PC-9 (cell line): ENCODE data around the gene UIMC1. TPM values are rescaled to one million over a fixed set of nuclear protein-coding genes. Genes with fewer than 3 reads are reported as not detected.
A peak's percentile ranks its signal among the peaks of the same experiment; 100 is the strongest.

Experiments
- BruUV-seq: library from RNA; stranded (reverse); fragments of 400-500 nt; replicated peaks from 2 replicates; lab custom pipeline; 2021; lab: Mats Ljungman, UMichigan
- CTCF ChIA-PET: fragments of 300-600 bp; sonication (Branson Sonifier 250); formaldehyde crosslinking; loops from one replicate; lab custom pipeline; 2022; ENCODE audit warnings: antibody characterized with exemption; lab: Charles Lee
- POLR2A ChIA-PET: fragments of 300-600 bp; sonication (Branson Sonifier 250); formaldehyde crosslinking; loops from one replicate; lab custom pipeline; 2022; ENCODE audit warnings: antibody characterized with exemption; ENCODE audit not compliant: unreplicated experiment; lab: Charles Lee
- DNase-seq, 2 experiments: peaks; one replicate each; pipeline versions ENCODE4 v3.0.0 to v3.0.0-alpha.2; 2015 to 2022; ENCODE audit warnings: mixed read lengths in 1 of 2
- H2AFZ ChIP-seq: fragments of 200-600 bp; sonication (generic); 2 replicates; pipeline ENCODE4 v1.8.1; 2017; ENCODE audit warnings: antibody characterized with exemption
- H3F3A ChIP-seq: fragments of 200-600 bp; sonication (generic); 2 replicates; pipeline ENCODE4 v1.8.1; 2017; ENCODE audit warnings: antibody characterized with exemption, mild to moderate bottlenecking, low read depth; ENCODE audit not compliant: insufficient read depth
- H3K27ac ChIP-seq: fragments of 200-600 bp; sonication (generic); 2 replicates; pipeline ENCODE4 v1.6.1; 2016; ENCODE audit warnings: mixed run types
- H3K27me3 ChIP-seq: fragments of 200-600 bp; sonication (generic); 2 replicates; pipeline ENCODE4 v1.6.1; 2016; ENCODE audit warnings: low read depth, mixed run types; ENCODE audit not compliant: insufficient read depth
- H3K36me3 ChIP-seq: fragments of 200-600 bp; sonication (generic); 2 replicates; pipeline ENCODE4 v1.6.1; 2016; ENCODE audit warnings: low read depth, mixed run types
- H3K4me1 ChIP-seq: fragments of 200-600 bp; sonication (generic); replicated peaks from 2 replicates; pipeline ENCODE4 v1.6.1; 2016; ENCODE audit warnings: mixed run types; ENCODE audit not compliant: insufficient read depth
- H3K4me2 ChIP-seq: fragments of 200-600 bp; sonication (generic); 2 replicates; pipeline ENCODE4 v1.6.1; 2017; ENCODE audit warnings: mixed run types
- H3K4me3 ChIP-seq: fragments of 200-600 bp; sonication (generic); 2 replicates; pipeline ENCODE4 v1.6.1; 2016; ENCODE audit warnings: mixed run types
- H3K79me2 ChIP-seq: fragments of 200-600 bp; sonication (generic); 2 replicates; pipeline ENCODE4 v1.6.1; 2017; ENCODE audit warnings: low read depth, mixed run types
- H3K9me2 ChIP-seq: fragments of 200-600 bp; sonication (generic); 2 replicates; pipeline ENCODE4 v1.8.1; 2017; ENCODE audit warnings: mild to moderate bottlenecking; ENCODE audit not compliant: insufficient read depth
- H3K9me3 ChIP-seq: fragments of 200-600 bp; sonication (generic); 2 replicates; pipeline ENCODE4 v1.8.1; 2016; ENCODE audit warnings: low read depth; ENCODE audit not compliant: insufficient read depth
- H4K20me1 ChIP-seq: fragments of 200-600 bp; sonication (generic); 2 replicates; pipeline ENCODE4 v1.8.1; 2017; ENCODE audit not compliant: insufficient read depth
- CTCF ChIP-seq: fragments of 200-600 bp; sonication (generic); conservative IDR thresholded peaks from 2 replicates; pipeline ENCODE4 v1.6.1; 2017; ENCODE audit warnings: mixed run types, antibody characterized with exemption, mild to moderate bottlenecking, moderate library complexity
- EZH2 ChIP-seq: fragments of 200-600 bp; sonication (generic); IDR thresholded peaks from 2 replicates; pipeline ENCODE4 v1.8.0; 2017; ENCODE audit warnings: antibody characterized with exemption, low read depth
- intact Hi-C: fragments of 100-400 bp; cut with micrococcal nuclease; formaldehyde crosslinking; loops from one replicate; pipeline ENCODE4 v1.10.0; 2022; ENCODE audit not compliant: unreplicated experiment
- total RNA-seq: library from RNA; stranded (reverse); gene quantifications from 2 replicates; pipeline ENCODE4 v1.2.3, GENCODE V29; 2021

UIMC1 gene
- total RNA-seq, 1 experiment from 2014 or later, result 48.3 TPM

DNA sequence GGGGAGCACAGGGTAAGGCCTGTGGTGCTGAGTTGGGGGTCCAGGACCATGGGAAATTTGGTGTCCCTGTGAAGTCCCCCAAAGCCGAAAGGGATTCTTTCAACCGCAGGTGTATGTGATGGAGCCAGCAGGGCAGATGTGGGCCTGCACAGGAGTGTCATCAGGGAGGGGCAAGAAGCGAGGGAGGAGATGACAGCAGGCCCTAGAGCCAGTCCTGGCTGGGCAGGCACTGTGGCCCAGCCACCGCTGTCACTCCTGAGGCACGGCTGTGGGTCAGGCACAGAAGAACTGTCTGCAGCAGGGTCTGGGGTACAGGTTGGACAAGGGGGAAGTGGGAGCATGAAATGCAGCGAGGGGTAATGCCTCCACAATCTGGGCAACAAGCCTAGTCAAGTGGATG lies 112.3 kb downstream of the UIMC1 start:
- H3K4me2 ChIP-seq, result no peak overlapping the region
- no peaks in the 10 kb centered on the region for H3K79me2 ChIP-seq
- H3K9me2 ChIP-seq, result no peaks in the 10 kb centered on the region
- H3K4me1 ChIP-seq, result no peaks in the 10 kb centered on the region
- 0 out of 2 replicates have a peak, but pooled peaks cover 3% of the 10 kb centered on the region for H3F3A ChIP-seq
- H3K27ac ChIP-seq, result no peak overlapping the region
- no peaks in the 10 kb centered on the region for H3K27me3 ChIP-seq
- H3K4me3 ChIP-seq, result no peak overlapping the region
- H3K36me3 ChIP-seq, result no peaks in the 10 kb centered on the region
- BruUV-seq, result no TSS peak
- DNase-seq, result peak in 1 of 2 experiments; percentile 17
- ChIA-PET POLR2A (no interaction called here), CTCF (no interaction called here)
- H2AFZ ChIP-seq, result no peak overlapping the region
- intact Hi-C loops, result no loop called here
- no peaks in the 10 kb centered on the region for H4K20me1 ChIP-seq
- no peaks in the 10 kb centered on the region for H3K9me3 ChIP-seq
- no peak for TF ChIP-seq EZH2
- TF ChIP-seq CTCF, result no peak

DNA sequence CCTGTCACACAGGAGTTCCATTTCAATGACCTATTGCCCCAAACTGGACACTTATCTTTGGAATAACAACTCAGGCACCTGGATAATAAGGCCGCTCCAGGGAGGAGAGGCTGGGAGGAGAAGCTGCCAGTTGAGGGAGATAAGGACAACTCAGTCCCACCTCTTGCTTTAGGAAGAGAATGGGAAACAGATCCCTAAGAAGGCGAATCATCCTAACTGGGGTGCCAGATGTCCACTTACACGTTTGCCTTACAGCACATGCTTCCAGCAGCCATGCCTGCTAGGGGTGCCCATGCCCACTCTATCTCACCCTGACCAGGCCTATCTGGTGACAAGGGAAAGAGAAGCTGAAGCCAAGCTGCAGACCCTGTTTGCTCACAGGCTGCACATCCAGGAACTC lies 113.9 kb downstream of the UIMC1 start:
- DNase-seq, result peak in 1 of 2 experiments; percentile 3
- TF ChIP-seq EZH2, result no peak
- TF ChIP-seq CTCF, result no peak
- Histone ChIP-seq H3K9me3 (no peaks in the 10 kb centered on the region), H3K36me3 (no peaks in the 10 kb centered on the region), H3K79me2 (no peaks in the 10 kb centered on the region), H3K4me1 (no peaks in the 10 kb centered on the region), H3K27ac (no peak overlapping the region), H3F3A (0 out of 2 replicates have a peak, but pooled peaks cover 3% of the 10 kb centered on the region), H3K4me2 (no peak overlapping the region), H2AFZ (no peak overlapping the region), H3K9me2 (no peaks in the 10 kb centered on the region), H3K27me3 (no peaks in the 10 kb centered on the region), H3K4me3 (no peak overlapping the region), H4K20me1 (no peaks in the 10 kb centered on the region)
- intact Hi-C loops, result no loop called here
- BruUV-seq, result no TSS peak
- POLR2A ChIA-PET, result no interaction called here
- CTCF ChIA-PET, result no interaction called here

- Histone ChIP-seq H3K9me2 (no peaks in the 10 kb centered on the region), H3K36me3 (no peaks in the 10 kb centered on the region), H3K79me2 (no peaks in the 10 kb centered on the region), H3K4me3 (no peak overlapping the region), H3K9me3 (no peaks in the 10 kb centered on the region), H3K4me1 (no peaks in the 10 kb centered on the region), H3F3A (0 out of 2 replicates have a peak, but pooled peaks cover 3% of the 10 kb centered on the region), H3K27ac (no peak overlapping the region), H3K27me3 (no peaks in the 10 kb centered on the region), H3K4me2 (no peak overlapping the region), H4K20me1 (no peaks in the 10 kb centered on the region), H2AFZ (no peak overlapping the region)
- DNase-seq, result peak in 1 of 2 experiments; percentile 15
- BruUV-seq, result no TSS peak
- intact Hi-C loops, result no loop called here
- no peak for TF ChIP-seq EZH2
- no peak for TF ChIP-seq CTCF
- ChIA-PET POLR2A (no interaction called here), CTCF (no interaction called here)
Observed at GRCh38 chr5:176891331-176891958, 115.1 kb downstream of the UIMC1 start.
